Adrenal gland (tissue), 12 donors: ENCODE results near the gene BLVRA. TPM values are rescaled to one million over a fixed set of nuclear protein-coding genes. Genes with fewer than 3 reads are reported as not detected.

Experiments used
- DNase-seq, 7 donors: peaks; one replicate each; pipeline ENCODE4 v3.0.0-alpha.2; 2019 to 2020
- H3K27ac ChIP-seq, 5 donors: fragments of 200-600 bp; sonication (generic) in 4 of 5; 1 replicate in 3 of 5; 2 replicates in 2 of 5; pipeline versions ENCODE4 v1.5.1 to v1.8.0; 2016 to 2020; ENCODE audit warnings: mild to moderate bottlenecking in 1 of 5
- H3K27me3 ChIP-seq: fragments of 200-600 bp; 2 replicates; pipeline ENCODE4 v1.8.0; 2021
- H3K36me3 ChIP-seq, 2 donors: fragments of 200-600 bp; replicated peaks in 1 of 2; 1 replicate in 1 of 2; 2 replicates in 1 of 2; pipeline versions ENCODE4 v1.5.1 to v1.8.0; 2018 to 2022
- H3K4me1 ChIP-seq, 2 donors: fragments of 200-600 bp; replicated peaks in 1 of 2; 1 replicate in 1 of 2; 2 replicates in 1 of 2; pipeline versions ENCODE4 v1.5.1 to v1.8.0; 2018 to 2021
- H3K4me3 ChIP-seq, 4 donors: fragments of 200-600 bp; sonication (generic) in 3 of 4; one replicate each; pipeline ENCODE4 v1.5.1; 2016 to 2018
- H3K9me3 ChIP-seq, 3 donors: fragments of 200-600 bp; sonication (generic) in 1 of 3; replicated peaks in 1 of 3; 1 replicate in 2 of 3; 2 replicates in 1 of 3; pipeline versions ENCODE4 v1.5.1 to v1.8.0; 2016 to 2021
- CTCF ChIP-seq, 6 experiments: fragments of 450-650 bp in 4 of 6; fragments of 200-600 bp in 2 of 6; sonication (generic) in 1 of 6; IDR thresholded peaks; 1 replicate in 5 of 6; 2 replicates in 1 of 6; pipeline versions ENCODE4 v1.5.1 to v1.8.0; 2016 to 2021; ENCODE audit warnings: antibody characterized with exemption in 6 of 6, mild to moderate bottlenecking in 2 of 6, moderate library complexity in 1 of 6
- POLR2A ChIP-seq, 2 donors: fragments of 450-650 bp; IDR thresholded peaks; one replicate each; pipeline ENCODE4 v1.6.1; 2017; ENCODE audit warnings: antibody characterized with exemption in 2 of 2, mild to moderate bottlenecking in 2 of 2, moderate library complexity in 1 of 2
- WGBS, 4 donors: extraction: QIAGEN DNeasy Blood & Tissue Kit in 2 of 4; methylation state at CpG; one replicate each; pipeline versions ENCODE4 v1.1.5 to v1.1.7; 2013 to 2017; 5-methylcytosine and 5-hydroxymethylcytosine counted together
- intact Hi-C, 2 donors: fragments of 100-400 bp; cut with DNase I; formaldehyde crosslinking; loops; one replicate each; pipeline versions ENCODE4 v1.14.1 to v1.15.0; 2022 to 2023
- polyA plus RNA-seq, 3 donors: library from polyadenylated mRNA; stranded (reverse); fragments of 200-250 nt in 2 of 3; fragments of 350-450 nt in 1 of 3; fragmentation: Illumina TruSeq in 1 of 3; extraction: RNeasy Lipid Tissue Mini Kit (QIAGEN cat#74804) in 1 of 3; gene quantifications; one replicate each; pipeline ENCODE4 v1.2.3, GENCODE V29; 2013 to 2014
- total RNA-seq, 9 donors: library from RNA; depleted of rRNA in 4 of 9; stranded (reverse); fragments of >200 nt in 4 of 9; fragments of 120-200 nt in 1 of 9; fragmentation: NEBNext Ultra II Directional in 1 of 9; extraction: Animal tissue kit (Norgen Biotek cat#: 25700) in 1 of 9; gene quantifications; one replicate each; pipeline versions ENCODE4 v1.1.0 to v1.2.4, GENCODE V29; 2013 to 2023
- donor health status: healthy with polysubstance abuse.
- donor health status: Bipolar disorder and iron deficiency.
- donor health status: DM: yes; HTN: yes; CAD: no.
- donor health status: DM: no; HTN: no; CAD: no.
- donor health status: DM: no; HTN: no; CAD: no.
- donor health status: DM: yes; HTN: yes; CAD: no.

Gene BLVRA
- total and polyA plus RNA-seq, 12 donors: 7.7 to 56.3 (median 36.5) TPM

GRCh38 chr7:43856316-43856715 lies 97.8 kb downstream of the BLVRA start:
- H3K36me3 ChIP-seq: no peaks in the 10 kb centered on the region
- whole genome bisulfite sequencing, 4 donors: 74 to 95% (median 89%) methylated on average over 4 of the region's 4 CpGs
- no peaks in the 10 kb centered on the region for H3K27me3 ChIP-seq

More at GRCh38 chr7:43856316-43856715, 97.8 kb downstream of the BLVRA start:
- no peak for DNase-seq
- intact Hi-C loops: no loop called here
- H3K4me3 ChIP-seq: no peak overlapping the region
- TF ChIP-seq CTCF (IDR thresholded peaks at IDR 0.05) (no peak), POLR2A (IDR thresholded peaks at IDR 0.05) (no peak)
- no peaks in the 10 kb centered on the region for H3K4me1 ChIP-seq
- no peak overlapping the region for H3K27ac ChIP-seq
- H3K9me3 ChIP-seq: no peaks in the 10 kb centered on the region

Other genes with a start within 250 kb of the BLVRA start
- gene STK17A, start 175.6 kb upstream of the BLVRA start, total RNA-seq: 10 to 100 TPM; 11.1 to 46.0 (median 30.3) TPM
- gene STK17A, start 175.6 kb upstream of the BLVRA start, polyA plus RNA-seq: 10 to 100 TPM in 2 of 3 donors, 1 to 10 TPM in 1; 7.8 to 26.7 (median 14.2) TPM
- 10 to 100 TPM; 19.0 to 60.0 (median 40.4) TPM for gene COA1, start 29.2 kb upstream of the BLVRA start, total RNA-seq
- 10 to 100 TPM; 24.2 to 52.2 (median 31.1) TPM for gene COA1, start 29.2 kb upstream of the BLVRA start, polyA plus RNA-seq
- 100 to 1,000 TPM; 139 to 356 (median 199) TPM for gene MRPS24, start 110.8 kb downstream of the BLVRA start, total RNA-seq
- 100 to 1,000 TPM in 2 of 3 donors, 10 to 100 TPM in 1; 72.5 to 160 (median 135) TPM for gene MRPS24, start 110.8 kb downstream of the BLVRA start, polyA plus RNA-seq
- 100 to 1,000 TPM in 1 of 9 donors, 10 to 100 TPM in 8; 53.8 to 103 (median 68.9) TPM for gene URGCP, start 147.9 kb downstream of the BLVRA start, total RNA-seq
- 10 to 100 TPM; 60.5 to 76.7 (median 61.9) TPM for gene URGCP, start 147.9 kb downstream of the BLVRA start, polyA plus RNA-seq
- gene UBE2D4, start 167.8 kb downstream of the BLVRA start, total RNA-seq: 10 to 100 TPM; 29.1 to 76.8 (median 42.0) TPM
- gene UBE2D4, start 167.8 kb downstream of the BLVRA start, polyA plus RNA-seq: 10 to 100 TPM; 32.0 to 45.4 (median 33.1) TPM
- gene SPDYE1, start 239.2 kb downstream of the BLVRA start, total RNA-seq: under 1 TPM in 2 of 9 donors, not detected in 7; 0.06 to 0.19 TPM
- not detected for gene SPDYE1, start 239.2 kb downstream of the BLVRA start, polyA plus RNA-seq